Esophagus muscularis mucosa (tissue), 4 donors: ENCODE results near the gene HMGA1. TPM values are rescaled to one million over a fixed set of nuclear protein-coding genes. Genes with fewer than 3 reads are reported as not detected.

Experiments used
- DNase-seq: peaks from one replicate; pipeline ENCODE4 v3.0.0-alpha.2; 2017; ENCODE audit errors: extremely low spot score
- H3K27ac ChIP-seq, 4 donors: fragments of 200-600 bp; sonication (generic); replicated peaks in 1 of 4; 1 replicate in 3 of 4; 2 replicates in 1 of 4; pipeline ENCODE4 v1.5.1; 2016 to 2019; ENCODE audit warnings: mild to moderate bottlenecking in 1 of 4
- H3K27me3 ChIP-seq, 4 donors: fragments of 200-600 bp; sonication (generic); one replicate each; pipeline versions ENCODE4 v1.5.1 to v1.6.0; 2016 to 2019
- H3K36me3 ChIP-seq, 4 donors: fragments of 200-600 bp; sonication (generic); one replicate each; pipeline ENCODE4 v1.5.1; 2016 to 2019
- H3K4me1 ChIP-seq, 4 donors: fragments of 200-600 bp; sonication (generic); one replicate each; pipeline ENCODE4 v1.5.1; 2016 to 2019
- H3K4me3 ChIP-seq, 4 donors: fragments of 200-600 bp; sonication (generic); 1 replicate in 2 of 4; 2 replicates in 2 of 4; pipeline ENCODE4 v1.5.1; 2016 to 2019; ENCODE audit warnings: mild to moderate bottlenecking in 4 of 4, moderate library complexity in 1 of 4
- H3K9me3 ChIP-seq, 4 donors: fragments of 200-600 bp; sonication (generic); 1 replicate in 3 of 4; 2 replicates in 1 of 4; pipeline ENCODE4 v1.5.1; 2016 to 2019
- EP300 ChIP-seq: sonication (generic); formaldehyde crosslinking; IDR thresholded peaks from one replicate; pipeline ENCODE4 v1.6.1; 2017; ENCODE audit warnings: antibody characterized with exemption
- POLR2A ChIP-seq: fragments of 450-650 bp; IDR thresholded peaks from one replicate; pipeline ENCODE4 v1.6.1; 2017; ENCODE audit warnings: antibody characterized with exemption, moderate library complexity, mild to moderate bottlenecking, low read depth
- POLR2AphosphoS5 ChIP-seq, 2 donors: sonication (generic); formaldehyde crosslinking; IDR thresholded peaks; one replicate each; pipeline ENCODE4 v1.6.1; 2017; ENCODE audit warnings: antibody characterized with exemption in 2 of 2
- WGBS: methylation state at CpG from one replicate; pipeline ENCODE4 v1.1.5; 2018; 5-methylcytosine and 5-hydroxymethylcytosine counted together
- intact Hi-C: fragments of 100-400 bp; cut with DNase I; formaldehyde crosslinking; loops from one replicate; pipeline ENCODE4 v1.15.1; 2023
- small RNA-seq, 3 donors: library from RNA; depleted of rRNA; stranded (forward); fragments of <200 nt; gene quantifications; one replicate each; pipeline ENCODE3, GENCODE V24; 2016
- total RNA-seq, 4 donors: library from RNA; depleted of rRNA; stranded (reverse); fragments of >200 nt; gene quantifications; one replicate each; pipeline versions ENCODE4 v1.1.0 to v1.2.1, GENCODE V29; 2016
- TF ChIP-seq, protein P1 (sequence below), 3 experiments: fragments of 200-600 bp in 2 of 3; fragments of 450-650 bp in 1 of 3; sonication (generic) in 2 of 3; IDR thresholded peaks; one replicate each; pipeline ENCODE4 v1.5.1; 2017 to 2019; ENCODE audit warnings: antibody characterized with exemption in 3 of 3, mild to moderate bottlenecking in 2 of 3, moderate library complexity in 1 of 3

Gene HMGA1
- total RNA-seq, 4 donors from 2014 or later: 8.3 to 27.2 (median 17.5) TPM

DNA sequence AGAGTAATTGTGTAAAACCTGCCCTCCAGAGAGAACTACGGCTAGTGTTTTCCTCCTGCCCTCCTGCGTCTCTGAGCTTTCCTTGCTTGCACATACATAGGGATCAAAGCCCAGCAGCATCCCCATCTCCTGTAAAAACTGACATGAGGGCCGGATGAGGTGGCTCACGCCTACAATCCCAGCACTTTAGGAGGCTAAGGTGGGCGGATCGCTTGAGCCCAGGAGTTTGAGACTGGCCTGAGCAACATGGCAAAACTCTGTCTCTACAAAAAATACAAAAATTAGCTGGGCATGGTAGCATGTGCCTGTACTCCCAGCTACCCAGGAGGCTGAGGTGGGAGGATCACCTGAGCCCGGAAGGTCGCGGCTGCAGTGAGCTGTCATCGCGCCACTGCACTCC lies 52.5 kb downstream of the HMGA1 start:
- no peak for DNase-seq
- peaks cover 20 to 58% (median 40%) of the 10 kb centered on the region in 4 donors for H3K36me3 ChIP-seq
- H3K4me3 ChIP-seq: no peak overlapping the region
- WGBS: 96% methylated on average over 11 of the region's 11 CpGs
- intact Hi-C loops: no loop called here
- peaks cover 17 to 39% (median 23%) of the 10 kb centered on the region in 4 donors for H3K4me1 ChIP-seq
- H3K27me3 ChIP-seq: no peaks in the 10 kb centered on the region
- no peaks in the 10 kb centered on the region for H3K9me3 ChIP-seq
- H3K27ac ChIP-seq: no peak overlapping the region
- TF ChIP-seq EP300 (no peak), POLR2A (no peak), POLR2AphosphoS5 (IDR thresholded peaks at IDR 0.05) (no peak)
- TF ChIP-seq, protein P1, sequence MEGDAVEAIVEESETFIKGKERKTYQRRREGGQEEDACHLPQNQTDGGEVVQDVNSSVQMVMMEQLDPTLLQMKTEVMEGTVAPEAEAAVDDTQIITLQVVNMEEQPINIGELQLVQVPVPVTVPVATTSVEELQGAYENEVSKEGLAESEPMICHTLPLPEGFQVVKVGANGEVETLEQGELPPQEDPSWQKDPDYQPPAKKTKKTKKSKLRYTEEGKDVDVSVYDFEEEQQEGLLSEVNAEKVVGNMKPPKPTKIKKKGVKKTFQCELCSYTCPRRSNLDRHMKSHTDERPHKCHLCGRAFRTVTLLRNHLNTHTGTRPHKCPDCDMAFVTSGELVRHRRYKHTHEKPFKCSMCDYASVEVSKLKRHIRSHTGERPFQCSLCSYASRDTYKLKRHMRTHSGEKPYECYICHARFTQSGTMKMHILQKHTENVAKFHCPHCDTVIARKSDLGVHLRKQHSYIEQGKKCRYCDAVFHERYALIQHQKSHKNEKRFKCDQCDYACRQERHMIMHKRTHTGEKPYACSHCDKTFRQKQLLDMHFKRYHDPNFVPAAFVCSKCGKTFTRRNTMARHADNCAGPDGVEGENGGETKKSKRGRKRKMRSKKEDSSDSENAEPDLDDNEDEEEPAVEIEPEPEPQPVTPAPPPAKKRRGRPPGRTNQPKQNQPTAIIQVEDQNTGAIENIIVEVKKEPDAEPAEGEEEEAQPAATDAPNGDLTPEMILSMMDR (IDR thresholded peaks at IDR 0.05): no peak

DNA sequence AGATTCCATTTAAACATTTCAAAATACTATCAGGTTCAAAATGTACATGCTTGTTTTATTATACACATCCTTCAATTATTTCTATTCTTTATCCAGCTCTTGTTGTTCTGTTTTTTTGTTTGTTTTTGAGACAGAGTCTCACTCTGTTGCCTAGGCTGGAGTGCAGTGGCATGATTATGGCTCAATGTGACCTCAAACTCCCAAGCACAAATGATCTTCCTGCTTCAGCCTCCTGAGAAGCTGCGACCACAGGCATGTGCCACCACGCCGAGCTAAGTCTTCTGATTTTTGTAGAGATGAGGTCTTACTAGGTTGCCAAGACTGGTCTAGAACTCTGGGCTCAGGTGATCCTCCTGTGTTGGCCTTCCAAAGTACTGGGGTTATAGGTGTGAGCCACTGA lies 56.3 kb downstream of the HMGA1 start:
- intact Hi-C loops: no loop called here
- Histone ChIP-seq H3K36me3 (peaks cover 21 to 53% (median 40%) of the 10 kb centered on the region in 4 donors), H3K27me3 (no peaks in the 10 kb centered on the region), H3K4me1 (peaks cover under 1 to 13% (median 8%) of the 10 kb centered on the region in 4 donors), H3K27ac (no peak overlapping the region), H3K4me3 (no peak overlapping the region), H3K9me3 (no peaks in the 10 kb centered on the region)
- no peak for TF ChIP-seq POLR2AphosphoS5 (IDR thresholded peaks at IDR 0.05)
- TF ChIP-seq, protein P1 (IDR thresholded peaks at IDR 0.05): no peak
- TF ChIP-seq EP300: no peak
- no peak for TF ChIP-seq POLR2A
- 100% methylated on average over 3 of the region's 3 CpGs for WGBS
- no peak for DNase-seq

DNA sequence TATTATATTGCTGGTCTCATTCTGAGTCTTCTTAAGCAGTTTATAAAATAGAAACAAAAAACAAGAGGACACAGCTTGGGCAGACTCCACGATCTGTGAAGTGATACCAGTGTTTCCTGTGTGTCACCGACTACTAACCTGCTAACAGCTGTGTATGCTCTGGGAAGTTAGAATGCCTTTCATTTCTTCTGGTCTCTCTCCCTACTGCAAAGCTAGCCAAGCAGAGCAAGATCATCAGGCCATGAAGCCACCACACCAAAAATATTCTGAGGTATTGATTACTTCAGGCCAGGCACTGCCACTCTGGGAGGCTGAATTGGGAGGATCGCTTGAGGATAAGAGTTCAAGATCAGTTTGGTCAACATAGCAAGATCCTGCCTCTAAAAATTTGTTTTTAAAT lies 59.0 kb downstream of the HMGA1 start:
- H3K9me3 ChIP-seq: no peaks in the 10 kb centered on the region
- H3K4me3 ChIP-seq: no peak overlapping the region
- TF ChIP-seq POLR2AphosphoS5 (IDR thresholded peaks at IDR 0.05) (no peak), EP300 (no peak), POLR2A (no peak)
- TF ChIP-seq, protein P1 (IDR thresholded peaks at IDR 0.05): no peak
- 77% methylated on average over 3 of the region's 3 CpGs for WGBS
- H3K36me3 ChIP-seq: peaks cover 21 to 43% (median 35%) of the 10 kb centered on the region in 4 donors
- H3K27me3 ChIP-seq: no peaks in the 10 kb centered on the region
- no peak for DNase-seq
- intact Hi-C loops: no loop called here
- H3K4me1 ChIP-seq: peaks cover 14 to 18% (median 17%) of the 10 kb centered on the region in 4 donors
- H3K27ac ChIP-seq: no peak overlapping the region

Small RNAs within 50 kb of the gene (small RNA-seq; reads per million reads assigned to genes)
- gene MIR6835: 0 reads per million in 3 donors

Other genes with a start within 250 kb of the HMGA1 start
- gene GRM4, start 90.8 kb upstream of the HMGA1 start, total RNA-seq: not detected
- gene SMIM29, start 12.1 kb downstream of the HMGA1 start, total RNA-seq: 10 to 100 TPM; 21.2 to 26.3 (median 23.4) TPM
- gene NUDT3, start 155.8 kb downstream of the HMGA1 start, total RNA-seq: 10 to 100 TPM; 37.1 to 57.2 (median 47.4) TPM
- 1,000 to 10,000 TPM in 3 of 4 donors, 100 to 1,000 TPM in 1; 823 to 3,592 (median 2,534) TPM for gene RPS10, start 189.2 kb downstream of the HMGA1 start, total RNA-seq
- gene PACSIN1, start 229.2 kb downstream of the HMGA1 start, total RNA-seq: 1 to 10 TPM in 3 of 4 donors, under 1 TPM in 1; 0.42 to 2.3 (median 1.7) TPM